Measurements from ENCODE around the gene ITGA11. TPM values are rescaled to one million over a fixed set of nuclear protein-coding genes. Genes with fewer than 3 reads are reported as not detected.

Gene ITGA11
- total RNA-seq, 3 donors from 2014 or later, result 7.8 to 8.5 (median 7.9) TPM

GRCh38 chr15:68427366-68427765 lies 4.6 kb downstream of the ITGA11 start:
- Histone ChIP-seq H3K27me3 (peaks cover 0 to 15% of the 10 kb centered on the region in 2 donors), H3K9me3 (no peaks in the 10 kb centered on the region), H3K36me3 (no peaks in the 10 kb centered on the region), H3K4me3 (no peak overlapping the region), H3K27ac (no peak overlapping the region), H3K4me1 (peaks cover 0 to 3% of the 10 kb centered on the region in 2 donors)
- intact Hi-C loops (cut with DNase I; ENCODE audit: low total_unique reads), result no loop called here
- no peak for TF ChIP-seq POLR2AphosphoS5 (IDR thresholded peaks at IDR 0.05)
- TF ChIP-seq CTCF (IDR thresholded peaks at IDR 0.05), result no peak
- no peak for TF ChIP-seq POLR2A (IDR thresholded peaks at IDR 0.05)
- DNase-seq (ENCODE audit: low spot score in 2 of 2), result no peak

- Histone ChIP-seq H3K4me3 (no peak overlapping the region), H3K36me3 (no peaks in the 10 kb centered on the region), H3K27me3 (peaks cover 0 to 4% of the 10 kb centered on the region in 2 donors), H3K27ac (no peak overlapping the region), H3K4me1 (no peaks in the 10 kb centered on the region), H3K9me3 (no peaks in the 10 kb centered on the region)
- TF ChIP-seq CTCF (IDR thresholded peaks at IDR 0.05) (no peak), POLR2AphosphoS5 (IDR thresholded peaks at IDR 0.05) (no peak), POLR2A (IDR thresholded peaks at IDR 0.05) (no peak)
- intact Hi-C loops (cut with DNase I; ENCODE audit: low total_unique reads), result no loop called here
- no peak for DNase-seq (ENCODE audit: low spot score in 2 of 2)
Measured at GRCh38 chr15:68426116-68426515, 5.8 kb downstream of the ITGA11 start.

- Histone ChIP-seq H3K4me3 (no peak overlapping the region), H3K36me3 (no peaks in the 10 kb centered on the region), H3K9me3 (no peaks in the 10 kb centered on the region), H3K27me3 (no peaks in the 10 kb centered on the region), H3K4me1 (no peaks in the 10 kb centered on the region), H3K27ac (no peak overlapping the region)
- intact Hi-C loops (cut with DNase I; ENCODE audit: low total_unique reads), result no loop called here
- TF ChIP-seq POLR2AphosphoS5 (IDR thresholded peaks at IDR 0.05) (no peak), CTCF (IDR thresholded peaks at IDR 0.05) (no peak), POLR2A (IDR thresholded peaks at IDR 0.05) (no peak)
- no peak for DNase-seq (ENCODE audit: low spot score in 2 of 2)
Measured at GRCh38 chr15:68425428-68426060, 6.4 kb downstream of the ITGA11 start.

GRCh38 chr15:68424754-68425390 lies 7.1 kb downstream of the ITGA11 start:
- H3K4me1 ChIP-seq, result no peaks in the 10 kb centered on the region
- no peak overlapping the region for H3K4me3 ChIP-seq
- DNase-seq (ENCODE audit: low spot score in 2 of 2), result no peak
- H3K9me3 ChIP-seq, result no peaks in the 10 kb centered on the region
- TF ChIP-seq POLR2A (IDR thresholded peaks at IDR 0.05) (no peak), CTCF (IDR thresholded peaks at IDR 0.05) (no peak), POLR2AphosphoS5 (IDR thresholded peaks at IDR 0.05) (no peak)
- no peak overlapping the region for H3K27ac ChIP-seq
- intact Hi-C loops (cut with DNase I; ENCODE audit: low total_unique reads), result no loop called here
- H3K27me3 ChIP-seq, result no peaks in the 10 kb centered on the region
- no peaks in the 10 kb centered on the region for H3K36me3 ChIP-seq

All from breast epithelium (tissue), 4 donors.